Epithelial cell of alveolus of lung (primary cell): ENCODE data around the gene RTN4. TPM values are rescaled to one million over a fixed set of nuclear protein-coding genes. Genes with fewer than 3 reads are reported as not detected.

Source experiments
- total RNA-seq: library from RNA; depleted of rRNA; stranded (reverse); fragments of >200 nt; gene quantifications from 2 replicates; pipeline ENCODE4 v1.2.1, GENCODE V29; 2015

The RTN4 gene
- 356 and 458 TPM in 2 replicates for total RNA-seq

GRCh38 chr2:55050100-55050994 lies at the start of gene RTN4:
Gene RTN4 (minus strand): TSS chr2:55050451. CDS start chr2:55050300, 151 bp downstream.

Other genes starting within 250 kb of the RTN4 start
- gene CLHC1, start 181.8 kb upstream of the RTN4 start, total RNA-seq: 2.8 and 10.6 TPM in 2 replicates
- 2,062 and 2,240 TPM in 2 replicates for gene RPS27A, start 182.2 kb upstream of the RTN4 start, total RNA-seq
- 21.6 and 23.2 TPM in 2 replicates for gene MTIF2, start 218.8 kb upstream of the RTN4 start, total RNA-seq